NCI-H1436 (cell line): Measurements from ENCODE around the gene PLXND1.
"Not testable (repeated sequence)": the region's sequence is repeated elsewhere in the genome, so short reads cannot be mapped to it uniquely, and the experiment has no call there.

Experiments
- DNase-seq: peaks from one replicate; lab custom pipeline; 2025; lab: John Stamatoyannopoulos, UW

The PLXND1 gene

DNA sequence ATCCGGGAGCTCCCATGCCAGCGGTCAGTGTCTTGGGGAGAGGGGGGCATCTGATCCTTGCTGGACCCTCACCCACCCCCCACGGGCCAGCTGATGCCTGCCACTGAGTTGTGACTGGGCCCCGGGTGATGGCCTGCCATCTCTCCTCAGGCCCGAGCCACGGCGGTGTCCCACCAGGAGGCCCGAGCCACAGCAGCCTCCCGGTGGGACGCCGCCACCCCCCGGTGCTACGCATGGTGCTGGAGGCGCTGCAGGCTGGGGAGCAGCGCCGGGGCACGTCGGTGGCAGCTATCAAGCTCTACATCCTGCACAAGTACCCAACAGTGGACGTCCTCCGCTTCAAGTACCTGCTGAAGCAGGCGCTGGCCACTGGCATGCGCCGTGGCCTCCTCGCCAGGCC, 59.2 kb downstream of the PLXND1 start:
- no peak for DNase-seq

DNA sequence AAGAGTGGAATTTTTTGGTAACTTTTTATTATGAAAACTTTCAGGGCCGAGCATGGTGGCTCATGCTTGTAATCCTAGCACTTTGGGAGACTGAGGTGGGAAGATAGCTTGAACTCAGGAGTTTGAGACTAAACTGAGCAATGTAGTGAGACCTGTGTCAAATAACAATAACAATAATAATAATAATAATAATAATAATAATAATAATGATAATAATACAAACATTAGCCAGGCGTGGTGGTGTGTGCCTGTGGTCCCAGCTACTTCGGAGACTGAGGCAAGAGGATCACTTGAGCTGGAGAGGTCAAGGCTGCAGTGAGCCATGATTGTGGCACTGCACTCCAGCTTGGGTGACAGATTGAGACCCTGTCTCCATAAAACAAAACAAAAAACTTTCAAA, 60.5 kb downstream of the PLXND1 start:
- not testable (repeated sequence) for DNase-seq

DNA sequence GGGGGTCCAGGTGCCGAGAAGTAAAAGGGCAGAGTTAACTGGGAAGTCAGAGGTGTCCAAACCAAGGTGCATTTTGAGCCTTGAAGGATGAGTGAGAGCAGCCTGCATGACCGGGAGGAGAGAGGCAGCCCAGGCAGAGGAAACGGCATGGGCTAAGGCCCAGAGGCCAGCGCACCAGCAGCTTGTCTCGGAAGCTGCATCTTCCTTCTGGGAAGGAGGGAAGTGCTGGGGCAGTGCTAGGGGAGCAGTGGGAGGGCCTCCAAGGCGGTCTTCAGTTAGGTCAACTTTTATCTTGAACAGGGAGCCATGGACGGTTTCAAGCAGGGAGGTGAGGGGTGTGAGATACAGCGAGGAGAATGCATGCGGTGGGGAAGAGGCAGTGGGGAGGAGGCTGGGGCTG, 62.5 kb downstream of the PLXND1 start:
- no peak for DNase-seq

- no peak for DNase-seq
Observed at GRCh38 chr3:129543156-129543790, 63.2 kb downstream of the PLXND1 start, which contains the start of gene H1-8. Gene H1-8 (plus strand): TSS chr3:129543175. CDS start chr3:129543219, 44 bp downstream.

DNA sequence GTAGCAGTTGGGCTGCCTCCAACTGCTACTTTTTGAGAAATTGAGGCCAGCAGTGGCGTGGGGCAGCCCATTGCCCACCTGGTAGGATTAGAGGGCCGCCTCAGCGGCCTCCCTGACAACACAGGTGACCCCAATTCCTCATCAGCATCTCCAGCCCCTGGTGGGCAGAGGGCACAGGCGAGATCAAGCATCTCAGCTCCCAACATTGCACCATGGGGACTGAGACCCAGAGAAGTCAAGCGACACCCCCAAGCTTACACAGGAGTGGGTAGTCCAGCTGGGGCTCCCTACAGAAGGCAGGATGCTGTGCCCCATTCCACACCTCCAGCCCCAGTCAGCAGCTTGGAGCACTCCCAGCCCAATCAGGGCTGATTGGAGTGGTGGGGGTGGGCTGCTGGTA, 63.7 kb downstream of the PLXND1 start:
- DNase-seq = no peak

DNA sequence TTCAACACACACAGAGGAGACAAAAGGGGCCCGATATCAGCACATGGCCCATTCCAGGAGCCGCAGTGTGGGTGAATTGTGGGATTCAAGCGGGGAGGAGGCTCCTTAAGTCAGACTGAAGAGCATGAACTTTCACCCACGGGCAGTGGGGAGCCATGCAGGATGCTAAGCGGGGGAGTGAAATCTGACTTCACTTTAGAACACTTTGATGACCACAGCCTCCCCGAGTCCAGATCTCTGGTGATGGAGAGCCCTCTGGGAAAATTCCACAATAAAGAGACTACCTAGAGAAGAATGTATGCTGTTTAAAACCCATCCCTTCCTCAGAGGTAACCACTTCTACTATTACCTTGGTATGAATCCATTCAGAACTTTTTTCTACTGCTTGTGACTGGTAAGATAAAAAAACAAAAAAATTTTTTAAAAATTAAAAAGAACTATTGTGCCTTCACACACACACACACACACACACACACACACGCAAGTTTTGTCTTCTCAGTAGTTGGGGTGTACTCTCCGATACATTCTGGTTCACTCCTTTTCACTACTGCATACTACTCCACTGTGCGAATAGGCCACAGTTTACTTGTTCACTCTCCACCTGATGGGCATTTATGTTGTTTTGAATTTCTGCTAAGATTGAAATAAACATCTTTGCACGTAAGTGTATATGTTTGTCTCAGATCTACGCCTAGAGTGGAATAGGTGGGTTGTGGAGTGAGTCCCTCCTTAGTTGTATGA, 65.5 kb downstream of the PLXND1 start:
- DNase-seq = no peak

GRCh38 chr3:129539206-129539605, 67.3 kb downstream of the PLXND1 start:
- DNase-seq = no peak

DNA sequence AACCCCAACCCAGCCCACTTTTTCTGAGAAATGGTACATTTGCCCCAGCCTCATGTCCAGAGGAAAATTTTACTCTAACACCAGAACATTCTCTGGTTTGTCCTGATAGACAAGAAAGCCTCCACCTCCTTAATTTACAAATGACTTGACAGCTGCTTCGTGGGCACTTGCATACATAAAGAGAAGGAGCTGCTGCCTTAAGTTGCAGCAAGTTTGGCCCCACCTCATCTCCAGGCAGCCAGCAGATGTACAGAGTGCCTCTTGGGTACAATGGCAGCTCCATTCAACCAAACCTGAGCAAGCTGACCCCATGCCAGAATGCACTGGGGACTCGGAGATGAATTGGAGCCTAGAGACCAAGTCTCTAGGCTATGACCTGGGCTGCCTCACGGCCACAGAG, 69.7 kb downstream of the PLXND1 start:
- no peak for DNase-seq

DNA sequence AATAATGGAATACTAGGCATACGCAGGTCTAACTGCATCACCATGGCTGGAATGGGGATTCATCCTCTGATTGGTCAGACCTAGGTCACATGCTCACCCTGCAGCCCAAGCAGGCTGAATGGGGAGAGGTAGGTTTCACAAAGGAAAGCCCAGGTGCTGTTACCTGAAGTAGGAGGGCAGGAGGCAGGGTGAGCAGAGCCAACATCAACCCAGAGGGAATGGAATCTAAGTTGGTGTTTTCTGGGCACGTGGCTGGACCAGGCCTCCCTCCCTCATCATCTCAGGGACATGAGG, 70.2 kb downstream of the PLXND1 start:
- no peak for DNase-seq

DNA sequence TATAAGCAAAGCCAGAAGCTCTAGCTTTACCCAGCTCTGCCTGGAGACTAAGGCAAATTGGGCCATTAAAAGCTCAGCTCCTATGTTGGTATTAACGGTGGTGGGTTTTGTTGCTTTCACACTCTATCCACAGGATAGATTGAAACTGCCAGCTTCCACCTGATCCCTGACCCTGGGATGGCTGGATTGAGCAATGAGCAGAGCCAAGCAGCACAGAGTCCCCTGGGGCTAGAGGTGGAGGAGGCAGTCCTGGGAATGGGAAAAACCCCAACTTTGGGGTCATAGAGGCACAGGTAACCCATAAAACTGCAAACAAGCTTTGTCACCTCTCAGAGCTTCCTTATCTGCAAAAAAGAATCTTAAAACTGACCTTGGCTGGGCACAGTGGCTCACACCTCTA, 71.4 kb downstream of the PLXND1 start:
- no peak for DNase-seq

- no peak for DNase-seq
Observed at GRCh38 chr3:129534428-129535027, 71.9 kb downstream of the PLXND1 start.

GRCh38 chr3:129533406-129533805, 73.1 kb downstream of the PLXND1 start:
- DNase-seq = no peak

DNA sequence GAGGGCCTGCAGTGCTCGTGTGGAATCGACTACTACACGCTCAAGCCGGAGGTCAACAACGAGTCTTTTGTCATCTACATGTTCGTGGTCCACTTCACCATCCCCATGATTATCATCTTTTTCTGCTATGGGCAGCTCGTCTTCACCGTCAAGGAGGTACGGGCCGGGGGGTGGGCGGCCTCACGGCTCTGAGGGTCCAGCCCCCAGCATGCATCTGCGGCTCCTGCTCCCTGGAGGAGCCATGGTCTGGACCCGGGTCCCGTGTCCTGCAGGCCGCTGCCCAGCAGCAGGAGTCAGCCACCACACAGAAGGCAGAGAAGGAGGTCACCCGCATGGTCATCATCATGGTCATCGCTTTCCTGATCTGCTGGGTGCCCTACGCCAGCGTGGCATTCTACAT, 74.2 kb downstream of the PLXND1 start:
- DNase-seq = no peak

DNA sequence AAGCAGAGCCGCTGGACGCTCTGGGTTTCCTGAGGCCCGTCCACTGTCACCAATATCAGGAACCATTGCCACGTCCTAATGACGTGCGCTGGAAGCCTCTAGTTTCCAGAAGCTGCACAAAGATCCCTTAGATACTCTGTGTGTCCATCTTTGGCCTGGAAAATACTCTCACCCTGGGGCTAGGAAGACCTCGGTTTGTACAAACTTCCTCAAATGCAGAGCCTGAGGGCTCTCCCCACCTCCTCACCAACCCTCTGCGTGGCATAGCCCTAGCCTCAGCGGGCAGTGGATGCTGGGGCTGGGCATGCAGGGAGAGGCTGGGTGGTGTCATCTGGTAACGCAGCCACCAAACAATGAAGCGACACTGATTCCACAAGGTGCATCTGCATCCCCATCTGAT, 74.8 kb downstream of the PLXND1 start:
- no peak for DNase-seq

DNA sequence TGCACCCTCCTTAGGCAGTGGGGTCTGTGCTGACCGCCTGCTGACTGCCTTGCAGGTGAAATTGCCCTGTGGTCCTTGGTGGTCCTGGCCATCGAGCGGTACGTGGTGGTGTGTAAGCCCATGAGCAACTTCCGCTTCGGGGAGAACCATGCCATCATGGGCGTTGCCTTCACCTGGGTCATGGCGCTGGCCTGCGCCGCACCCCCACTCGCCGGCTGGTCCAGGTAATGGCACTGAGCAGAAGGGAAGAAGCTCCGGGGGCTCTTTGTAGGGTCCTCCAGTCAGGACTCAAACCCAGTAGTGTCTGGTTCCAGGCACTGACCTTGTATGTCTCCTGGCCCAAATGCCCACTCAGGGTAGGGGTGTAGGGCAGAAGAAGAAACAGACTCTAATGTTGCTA, 75.7 kb downstream of the PLXND1 start:
- no peak for DNase-seq

- no peak for DNase-seq
Observed at GRCh38 chr3:129530251-129530791, 76.2 kb downstream of the PLXND1 start.

GRCh38 chr3:129529436-129530210, 76.9 kb downstream of the PLXND1 start:
- no peak for DNase-seq

DNA sequence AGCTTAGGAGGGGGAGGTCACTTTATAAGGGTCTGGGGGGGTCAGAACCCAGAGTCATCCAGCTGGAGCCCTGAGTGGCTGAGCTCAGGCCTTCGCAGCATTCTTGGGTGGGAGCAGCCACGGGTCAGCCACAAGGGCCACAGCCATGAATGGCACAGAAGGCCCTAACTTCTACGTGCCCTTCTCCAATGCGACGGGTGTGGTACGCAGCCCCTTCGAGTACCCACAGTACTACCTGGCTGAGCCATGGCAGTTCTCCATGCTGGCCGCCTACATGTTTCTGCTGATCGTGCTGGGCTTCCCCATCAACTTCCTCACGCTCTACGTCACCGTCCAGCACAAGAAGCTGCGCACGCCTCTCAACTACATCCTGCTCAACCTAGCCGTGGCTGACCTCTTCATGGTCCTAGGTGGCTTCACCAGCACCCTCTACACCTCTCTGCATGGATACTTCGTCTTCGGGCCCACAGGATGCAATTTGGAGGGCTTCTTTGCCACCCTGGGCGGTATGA, 77.8 kb downstream of the PLXND1 start, which contains the start of gene RHO:
RHO (plus strand) TSS at position 51 of the 512 bp plus-strand sequence; CDS start at position 146, 95 bp downstream.
- DNase-seq = no peak

- DNase-seq = no peak
Observed at GRCh38 chr3:129527262-129527661, 79.2 kb downstream of the PLXND1 start.

- DNase-seq = no peak
Observed at GRCh38 chr3:129526121-129526900, 80.2 kb downstream of the PLXND1 start.

- DNase-seq = no peak
Observed at GRCh38 chr3:129525341-129525968, 81.0 kb downstream of the PLXND1 start.
